Measurements from ENCODE around the gene MVB12B. TPM values are rescaled to one million over a fixed set of nuclear protein-coding genes. Genes with fewer than 3 reads are reported as not detected.

Gene MVB12B
- total and polyA plus RNA-seq, 2 of the 8 experiments (the other 6 are each of a cell fraction or from before 2014, with no cell fraction given) = 2.6 to 5.0 TPM

DNA sequence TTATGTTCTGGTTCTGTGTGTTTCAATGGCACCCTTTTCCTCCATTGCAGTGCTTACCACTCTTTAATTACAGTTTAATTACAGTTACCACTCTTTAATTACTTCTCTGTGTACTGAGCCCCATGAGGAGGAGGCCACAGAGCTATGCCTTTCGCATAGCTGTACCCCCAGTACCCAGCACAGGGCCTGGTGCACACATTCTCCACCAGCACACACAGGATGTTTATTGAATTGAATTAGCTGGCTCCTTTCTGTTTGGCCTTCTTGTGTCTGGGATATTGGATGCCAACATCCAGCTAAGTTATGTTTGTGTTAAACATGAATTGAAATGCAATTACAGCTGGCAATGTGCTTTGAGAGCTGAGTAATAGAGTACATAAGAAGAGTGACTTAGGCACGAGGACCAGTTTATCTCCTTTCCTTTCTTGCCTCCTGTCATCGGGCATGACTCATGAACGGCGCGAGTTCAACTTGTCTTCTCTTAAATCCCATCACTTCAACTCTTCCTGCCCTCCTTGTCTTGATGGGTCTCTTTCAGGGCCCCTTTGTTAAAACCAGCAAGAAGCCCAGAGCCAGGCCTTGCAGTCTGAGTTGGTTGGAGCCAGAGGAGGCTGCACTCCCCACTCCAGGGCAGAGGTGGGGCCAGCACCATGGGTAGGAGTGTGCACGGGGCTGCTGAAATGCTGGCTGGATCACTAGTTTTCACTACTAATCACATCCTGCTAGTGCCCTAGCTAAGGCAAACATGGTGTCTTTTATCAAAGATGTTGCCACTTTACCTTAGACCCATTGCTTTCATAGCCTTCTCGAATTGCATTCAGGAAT, 37.4 kb downstream of the MVB12B start:
- no peak for FAIRE-seq
- CTCF ChIA-PET (ENCODE audit: partially characterized antibody) = interaction anchor here (0.9 to 1.5 kb wide), 3 partner anchors 11 to 62 kb away, joined by 3 to 7 read pairs (median 4); no protein-coding TSS in a partner anchor
- TF ChIP-seq CHD2 (IDR thresholded peaks at IDR 0.05; ENCODE audit: low read length) = no peak
- no peak for TF ChIP-seq MAFK (IDR thresholded peaks at IDR 0.05; ENCODE audit: low read depth, low read length)

More for the DNA sequence above, 37.4 kb downstream of the MVB12B start:
- Histone ChIP-seq H3K79me2 (ENCODE audit: control insufficient read depth in 1 of 2, insufficient read depth in 2 of 2, low read length in 2 of 2) (no peaks in the 10 kb centered on the region), H3K56ac (replicated peaks; ENCODE audit: insufficient read length, low read depth, low read length) (no peak overlapping the region), H2BK5ac (ENCODE audit: low read depth, low read length) (no peak overlapping the region), H3K14ac (ENCODE audit: insufficient read length) (no peak overlapping the region), H3K4me1 (replicated peaks in 1 of 4; ENCODE audit: control insufficient read depth in 3 of 4, insufficient read depth in 4 of 4, low read length in 3 of 4) (no peaks in the 10 kb centered on the region), H4K20me1 (replicated peaks in 1 of 2; ENCODE audit: control insufficient read depth in 1 of 2, insufficient read depth in 2 of 2, low read length in 2 of 2) (no peaks in the 10 kb centered on the region), H2BK12ac (ENCODE audit: low read depth, low read length) (no peak overlapping the region), H3K9ac (replicated peaks in 1 of 4; ENCODE audit: extremely low read depth in 1 of 4, low read depth in 3 of 4, low read length in 3 of 4) (no peak overlapping the region), H2BK120ac (replicated peaks; ENCODE audit: low read depth, low read length) (no peak overlapping the region), H3K9me3 (ENCODE audit: insufficient read depth in 2 of 2, low read depth in 1 of 2, low read length in 1 of 2) (peaks cover 0 to 8% of the 10 kb centered on the region in 2 experiments; a peak in 2 of 4 replicates), H3K4ac (replicated peaks; ENCODE audit: insufficient read length, low read depth, low read length) (no peak overlapping the region), H2BK15ac (ENCODE audit: low read length) (no peak overlapping the region), H3K4me2 (ENCODE audit: insufficient read depth in 1 of 2, low read depth in 2 of 2, low read length in 2 of 2) (no peak overlapping the region), H4K91ac (replicated peaks; ENCODE audit: insufficient read length, low read length) (no peak overlapping the region), H4K8ac (ENCODE audit: extremely low read depth, insufficient read depth, low read length) (no peak overlapping the region), H2AFZ (ENCODE audit: low read length) (no peak overlapping the region), H3K23ac (ENCODE audit: insufficient read length) (no peak overlapping the region), H3K23me2 (ENCODE audit: low read depth, low read length) (no peaks in the 10 kb centered on the region), H3K18ac (ENCODE audit: extremely low read depth, low read length) (no peak overlapping the region), H3K27me3 (replicated peaks in 1 of 4; ENCODE audit: control insufficient read depth in 3 of 4, extremely low read depth in 1 of 4, insufficient read depth in 3 of 4, low read length in 3 of 4) (no peaks in the 10 kb centered on the region), H2AK5ac (ENCODE audit: low read depth, low read length) (no peak overlapping the region), H2BK20ac (ENCODE audit: low read length) (no peak overlapping the region), H3K36me3 (ENCODE audit: control insufficient read depth in 2 of 4, insufficient read depth in 4 of 4, low read length in 3 of 4) (peaks cover 0 to 3% (median 0%) of the 10 kb centered on the region in 4 experiments; a peak in 1 of 8 replicates), H3K79me1 (ENCODE audit: low read depth, low read length) (no peaks in the 10 kb centered on the region), H4K5ac (ENCODE audit: insufficient read length, low read depth, low read length) (no peak overlapping the region), H3K27ac (ENCODE audit: low read depth, low read length) (no peak overlapping the region), H3K4me3 (ENCODE audit: extremely low read depth in 1 of 4, insufficient read depth in 2 of 4, low read depth in 3 of 4, low read length in 4 of 4) (no peak overlapping the region)
- POLR2A ChIA-PET (ENCODE audit: partially characterized antibody) = no interaction called here
- DNase-seq (ENCODE audit: low read depth in 1 of 2, low spot score in 2 of 2) = no peak
- 95% methylated on average over 8 of the region's 8 CpGs; no CpG with 5 or more reads in 1 of the 2 experiments for WGBS, 2 experiments (ENCODE audit: extremely low coverage in 1 of 2, insufficient coverage in 1 of 2, insufficient read length in 1 of 2, insufficient replicate concordance in 2 of 2, low coverage in 1 of 2, low lambda C conversion rate in 2 of 2, missing lambda C conversion rate in 1 of 2)
